ENCODE results near the gene MYRFL. TPM values are rescaled to one million over a fixed set of nuclear protein-coding genes. Genes with fewer than 3 reads are reported as not detected.

Gene MYRFL
- total and polyA plus RNA-seq, 9 donors: 0.24 to 0.38 TPM; not detected in 7

DNA sequence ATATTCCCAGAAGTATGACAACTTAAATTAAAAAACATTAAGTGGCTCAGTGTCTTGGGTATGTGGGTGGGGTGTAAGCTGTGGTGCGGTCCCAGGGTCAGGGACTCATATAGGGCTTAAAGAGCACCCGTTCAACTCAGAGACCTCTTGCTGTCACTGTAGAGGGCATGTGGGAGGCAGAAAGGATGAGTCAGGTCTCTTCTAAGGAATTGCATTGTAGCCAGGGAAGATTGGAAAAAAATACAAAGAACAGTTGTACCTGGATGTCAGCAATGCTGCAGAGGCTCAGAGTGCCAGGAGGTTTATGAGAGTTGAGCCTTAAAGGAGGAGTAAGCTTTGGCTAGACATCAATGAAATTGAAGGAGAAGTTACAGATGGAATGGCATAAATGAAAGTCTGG is 104.1 kb downstream of the MYRFL start:
- 19 to 32% (median 22%) methylated on average over 2 of the region's 2 CpGs for WGBS, 3 donors
- DNase-seq: no peak
- H3K27ac ChIP-seq: no peak overlapping the region
- H3K27me3 ChIP-seq: no peaks in the 10 kb centered on the region
- H3K4me1 ChIP-seq (ENCODE audit: insufficient read depth): no peaks in the 10 kb centered on the region
- TF ChIP-seq EP300 (IDR thresholded peaks at IDR 0.05) (no peak), POLR2A (IDR thresholded peaks at IDR 0.05) (no peak)
- TF ChIP-seq, protein P1, sequence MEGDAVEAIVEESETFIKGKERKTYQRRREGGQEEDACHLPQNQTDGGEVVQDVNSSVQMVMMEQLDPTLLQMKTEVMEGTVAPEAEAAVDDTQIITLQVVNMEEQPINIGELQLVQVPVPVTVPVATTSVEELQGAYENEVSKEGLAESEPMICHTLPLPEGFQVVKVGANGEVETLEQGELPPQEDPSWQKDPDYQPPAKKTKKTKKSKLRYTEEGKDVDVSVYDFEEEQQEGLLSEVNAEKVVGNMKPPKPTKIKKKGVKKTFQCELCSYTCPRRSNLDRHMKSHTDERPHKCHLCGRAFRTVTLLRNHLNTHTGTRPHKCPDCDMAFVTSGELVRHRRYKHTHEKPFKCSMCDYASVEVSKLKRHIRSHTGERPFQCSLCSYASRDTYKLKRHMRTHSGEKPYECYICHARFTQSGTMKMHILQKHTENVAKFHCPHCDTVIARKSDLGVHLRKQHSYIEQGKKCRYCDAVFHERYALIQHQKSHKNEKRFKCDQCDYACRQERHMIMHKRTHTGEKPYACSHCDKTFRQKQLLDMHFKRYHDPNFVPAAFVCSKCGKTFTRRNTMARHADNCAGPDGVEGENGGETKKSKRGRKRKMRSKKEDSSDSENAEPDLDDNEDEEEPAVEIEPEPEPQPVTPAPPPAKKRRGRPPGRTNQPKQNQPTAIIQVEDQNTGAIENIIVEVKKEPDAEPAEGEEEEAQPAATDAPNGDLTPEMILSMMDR (IDR thresholded peaks at IDR 0.05): no peak
- no peak overlapping the region for H3K4me3 ChIP-seq
- no peaks in the 10 kb centered on the region for H3K36me3 ChIP-seq
- intact Hi-C loops (cut with DNase I): no loop called here
- H3K9me3 ChIP-seq: no peaks in the 10 kb centered on the region

DNA sequence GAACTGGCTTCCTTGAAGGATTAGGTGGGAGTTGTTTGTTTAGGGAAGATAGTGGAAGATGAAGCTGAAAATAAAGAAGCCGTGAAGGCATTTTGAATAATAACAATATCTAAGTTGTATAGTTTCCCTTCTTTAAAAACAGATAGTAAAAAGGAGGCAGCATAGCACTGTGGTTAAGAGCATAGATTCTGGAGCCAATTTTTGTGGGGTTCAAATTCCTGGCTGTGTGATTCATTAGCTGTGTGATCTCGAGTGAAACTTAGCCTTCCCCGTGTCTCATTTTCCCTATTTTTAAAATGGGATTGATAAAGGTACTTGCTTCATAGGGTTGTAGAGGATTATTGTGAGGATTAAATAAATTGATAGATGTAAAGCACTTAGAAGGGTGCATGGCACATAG is 104.5 kb downstream of the MYRFL start:
- intact Hi-C loops (cut with DNase I): no loop called here
- Histone ChIP-seq H3K4me3 (no peak overlapping the region), H3K36me3 (no peaks in the 10 kb centered on the region), H3K27me3 (no peaks in the 10 kb centered on the region), H3K27ac (no peak overlapping the region), H3K4me1 (ENCODE audit: insufficient read depth) (no peaks in the 10 kb centered on the region), H3K9me3 (no peaks in the 10 kb centered on the region)
- no peak for TF ChIP-seq EP300 (IDR thresholded peaks at IDR 0.05)
- TF ChIP-seq POLR2A (IDR thresholded peaks at IDR 0.05): no peak
- TF ChIP-seq, protein P1 (IDR thresholded peaks at IDR 0.05): no peak
- DNase-seq: no peak
- WGBS, 3 donors: 4 to 10% (median 5%) methylated on average over 3 of the region's 3 CpGs

DNA sequence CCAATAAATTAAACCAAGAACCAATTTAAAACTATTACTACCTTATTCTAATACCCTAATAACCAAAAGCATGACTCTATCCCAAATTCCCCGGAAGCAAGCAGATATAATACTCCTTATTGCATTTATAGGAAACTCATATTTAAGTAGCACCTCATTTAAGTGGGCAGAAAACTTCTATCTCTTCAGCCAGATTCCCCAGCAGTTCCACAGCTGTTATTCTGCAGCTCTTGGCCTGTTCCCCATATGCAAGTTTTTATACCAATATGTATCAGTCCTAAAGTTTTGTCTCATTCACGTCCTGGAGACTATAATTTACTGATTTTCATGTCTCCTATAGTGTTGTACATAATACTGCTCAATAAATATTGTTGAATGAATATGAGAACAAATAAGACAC is 106.5 kb downstream of the MYRFL start:
- intact Hi-C loops (cut with DNase I): no loop called here
- no peak for DNase-seq
- TF ChIP-seq, protein P1 (IDR thresholded peaks at IDR 0.05): no peak
- TF ChIP-seq EP300 (IDR thresholded peaks at IDR 0.05) (no peak), POLR2A (IDR thresholded peaks at IDR 0.05) (no peak)
- Histone ChIP-seq H3K4me1 (ENCODE audit: insufficient read depth) (no peaks in the 10 kb centered on the region), H3K36me3 (no peaks in the 10 kb centered on the region), H3K4me3 (no peak overlapping the region), H3K9me3 (no peaks in the 10 kb centered on the region), H3K27me3 (no peaks in the 10 kb centered on the region), H3K27ac (no peak overlapping the region)
- 22 to 65% (median 53%) methylated on average over 2 of the region's 2 CpGs for WGBS, 3 donors

GRCh38 chr12:69932154-69932553 is 107.1 kb downstream of the MYRFL start:
- intact Hi-C loops (cut with DNase I): loop anchor here in 1 of 4 donors (2.0 kb wide), 1 partner anchor 23 kb away; no protein-coding TSS in a partner anchor
- 30 to 46% (median 32%) methylated on average over 2 of the region's 2 CpGs for WGBS, 3 donors
- Histone ChIP-seq H3K4me3 (no peak overlapping the region), H3K27me3 (no peaks in the 10 kb centered on the region), H3K9me3 (no peaks in the 10 kb centered on the region), H3K4me1 (ENCODE audit: insufficient read depth) (no peaks in the 10 kb centered on the region), H3K36me3 (no peaks in the 10 kb centered on the region), H3K27ac (no peak overlapping the region)
- DNase-seq: no peak
- TF ChIP-seq EP300 (IDR thresholded peaks at IDR 0.05) (no peak), POLR2A (IDR thresholded peaks at IDR 0.05) (no peak)
- TF ChIP-seq, protein P1 (IDR thresholded peaks at IDR 0.05): no peak
